ENCODE data around the gene WBP2NL. TPM values are rescaled to one million over a fixed set of nuclear protein-coding genes. Genes with fewer than 3 reads are reported as not detected.

The WBP2NL gene
- polyA plus RNA-seq, 1 donor from 2014 or later, result not detected

GRCh38 chr22:41952713-41953112, 45.9 kb upstream of the WBP2NL start:
- H3K4me3 ChIP-seq (ENCODE audit: low read length), result peak overlapping the region; percentile 60
- H3K79me2 ChIP-seq (replicated peaks; ENCODE audit: insufficient read depth, low read length), result no peaks in the 10 kb centered on the region
- H3K9me2 ChIP-seq (ENCODE audit: insufficient read depth, low read length), result no peaks in the 10 kb centered on the region
- no peaks in the 10 kb centered on the region for H3F3A ChIP-seq (ENCODE audit: insufficient read depth, low read length, poor library complexity, severe bottlenecking)
- H3K9me3 ChIP-seq (ENCODE audit: low read length), result no peaks in the 10 kb centered on the region
- H4K20me1 ChIP-seq (ENCODE audit: insufficient read depth), result no peaks in the 10 kb centered on the region
- no peak for TF ChIP-seq POLR2AphosphoS5 (IDR thresholded peaks at IDR 0.05)
- no peak for TF ChIP-seq REST (IDR thresholded peaks at IDR 0.05; ENCODE audit: borderline replicate concordance)
- TF ChIP-seq MXI1 (conservative IDR thresholded peaks at IDR 0.05; ENCODE audit: poor library complexity, severe bottlenecking), result no peak
- TF ChIP-seq CTCF (IDR thresholded peaks at IDR 0.05; ENCODE audit: poor library complexity, severe bottlenecking), result no peak
- no peak for TF ChIP-seq TAF1 (IDR thresholded peaks at IDR 0.05; ENCODE audit: low read depth)
- TF ChIP-seq EP300 (conservative IDR thresholded peaks at IDR 0.05; ENCODE audit: poor library complexity, severe bottlenecking), result no peak
- TF ChIP-seq EZH2 (IDR thresholded peaks at IDR 0.05; ENCODE audit: borderline replicate concordance, insufficient read depth, low read length, poor library complexity, severe bottlenecking), result no peak
- no peak for TF ChIP-seq SMC3 (conservative IDR thresholded peaks at IDR 0.05; ENCODE audit: poor library complexity)
- TF ChIP-seq RAD21 (conservative IDR thresholded peaks at IDR 0.05), result no peak
- peak overlapping the region; percentile 17 for H2AFZ ChIP-seq (ENCODE audit: low read depth, low read length)
- H3K4me2 ChIP-seq (ENCODE audit: low read length), result peak overlapping the region; percentile 57
- H3K36me3 ChIP-seq (ENCODE audit: insufficient read depth, low read length), result no peaks in the 10 kb centered on the region
- peak overlapping the region; percentile 73 for H3K9ac ChIP-seq (ENCODE audit: low read length)
- peak overlapping the region; percentile 97 for H3K27ac ChIP-seq (ENCODE audit: low read length)
- H3K27me3 ChIP-seq (ENCODE audit: insufficient read depth, low read depth, low read length), result no peaks in the 10 kb centered on the region

- H3K9ac ChIP-seq (ENCODE audit: low read length), result no peak overlapping the region
- H3K9me2 ChIP-seq (ENCODE audit: insufficient read depth, low read length), result no peaks in the 10 kb centered on the region
- no peaks in the 10 kb centered on the region for H4K20me1 ChIP-seq (ENCODE audit: insufficient read depth)
- H3K9me3 ChIP-seq (ENCODE audit: low read length), result no peaks in the 10 kb centered on the region
- TF ChIP-seq CTCF (IDR thresholded peaks at IDR 0.05; ENCODE audit: poor library complexity, severe bottlenecking) (no peak), RAD21 (conservative IDR thresholded peaks at IDR 0.05) (no peak), MXI1 (conservative IDR thresholded peaks at IDR 0.05; ENCODE audit: poor library complexity, severe bottlenecking) (no peak), EP300 (conservative IDR thresholded peaks at IDR 0.05; ENCODE audit: poor library complexity, severe bottlenecking) (no peak), POLR2AphosphoS5 (IDR thresholded peaks at IDR 0.05) (no peak), REST (IDR thresholded peaks at IDR 0.05; ENCODE audit: borderline replicate concordance) (no peak), EZH2 (IDR thresholded peaks at IDR 0.05; ENCODE audit: borderline replicate concordance, insufficient read depth, low read length, poor library complexity, severe bottlenecking) (no peak), TAF1 (IDR thresholded peaks at IDR 0.05; ENCODE audit: low read depth) (no peak), SMC3 (conservative IDR thresholded peaks at IDR 0.05; ENCODE audit: poor library complexity) (no peak)
- no peaks in the 10 kb centered on the region for H3K79me2 ChIP-seq (replicated peaks; ENCODE audit: insufficient read depth, low read length)
- H3F3A ChIP-seq (ENCODE audit: insufficient read depth, low read length, poor library complexity, severe bottlenecking), result no peaks in the 10 kb centered on the region
- no peaks in the 10 kb centered on the region for H3K27me3 ChIP-seq (ENCODE audit: insufficient read depth, low read depth, low read length)
- H3K36me3 ChIP-seq (ENCODE audit: insufficient read depth, low read length), result no peaks in the 10 kb centered on the region
- H3K4me3 ChIP-seq (ENCODE audit: low read length), result no peak overlapping the region
- H3K4me2 ChIP-seq (ENCODE audit: low read length), result no peak overlapping the region
- no peak overlapping the region for H3K27ac ChIP-seq (ENCODE audit: low read length)
- no peak overlapping the region for H2AFZ ChIP-seq (ENCODE audit: low read depth, low read length)
Measured at GRCh38 chr22:41957941-41958556, 40.5 kb upstream of the WBP2NL start.
